ENCODE measurements around the gene KLHL42. TPM values are rescaled to one million over a fixed set of nuclear protein-coding genes. Genes with fewer than 3 reads are reported as not detected.

The KLHL42 gene
- total and polyA plus RNA-seq, 2 of the 13 experiments (the other 11 are each of a cell fraction or from before 2014, with no cell fraction given) = 13.5 to 14.0 TPM

- FAIRE-seq (no peak), ATAC-seq (peak; percentile 3; the same call in 2 of the 3 replicates), DNase-seq (ENCODE audit: low spot score) (peak; percentile 10)
- Histone ChIP-seq H3K27ac (ENCODE audit: extremely low read length, insufficient read depth, low read length) (peak overlapping the region; percentile 86), H3K4me1 (ENCODE audit: insufficient read depth, low read length) (peaks cover 34% of the 10 kb centered on the region), H3K4me2 (ENCODE audit: low read depth, low read length) (peak overlapping the region; percentile 94), H4K20me1 (ENCODE audit: insufficient read depth, low read length) (no peaks in the 10 kb centered on the region), H3K4me3 (replicated peaks in 1 of 3; ENCODE audit: insufficient read depth in 1 of 3, low read depth in 2 of 3, low read length in 3 of 3) (peak overlapping the region; percentile 86 to 91 (median 89)), H3K9ac (ENCODE audit: insufficient read depth, low read depth, low read length) (peak overlapping the region; percentile 82), H2AFZ (ENCODE audit: low read length) (peak overlapping the region; percentile 76), H3K27me3 (ENCODE audit: control insufficient read depth in 1 of 2, insufficient read depth in 2 of 2, low read length in 2 of 2) (no peaks in the 10 kb centered on the region), H3K36me3 (replicated peaks in 1 of 2; ENCODE audit: control insufficient read depth in 1 of 2, insufficient read depth in 2 of 2, low read length in 2 of 2) (no peaks in the 10 kb centered on the region), H3K9me3 (ENCODE audit: low read length) (no peaks in the 10 kb centered on the region), H3K79me2 (ENCODE audit: insufficient read depth, low read length) (peaks cover 20% of the 10 kb centered on the region)
- CTCF ChIA-PET (ENCODE audit: low intra/inter-chr PET ratio, low total read pairs) = no interaction called here
- intact Hi-C loops (cut with micrococcal nuclease; ENCODE audit: unreplicated experiment) (no loop called here), in situ Hi-C loops (cut with HindIII; ENCODE audit: extremely low pct_ligation_motif_present, low pct_unique_long_range_greater_than_20kb) (no loop called here)
- WGBS (ENCODE audit: low lambda C conversion rate) = 8% methylated on average over 21 of the region's 36 CpGs
- no TSS peak for BruUV-seq (replicated peaks)
- POLR2A ChIA-PET = interaction anchor here (0.9 to 1.6 kb wide), 8 partner anchors 9 to 184 kb away, joined by 3 to 4 read pairs (median 3); no protein-coding TSS in a partner anchor
- TF ChIP-seq IRF9 (CRISPR knock-in tag; IDR thresholded peaks at IDR 0.05; ENCODE audit: borderline replicate concordance) = 0 out of 2 replicates have a peak, but pooled peaks have one; percentile 21
- TF ChIP-seq EP300 (IDR thresholded peaks at IDR 0.05; ENCODE audit: low read depth in 2 of 2, low read length in 2 of 2) = no peak
- no peak for TF ChIP-seq EP300 (CRISPR knock-in tag; IDR thresholded peaks at IDR 0.05; ENCODE audit: borderline replicate concordance)
- no peak for TF ChIP-seq GRHL1 (CRISPR knock-in tag; conservative IDR thresholded peaks at IDR 0.05)
- 0 out of 2 replicates have a peak, but pooled peaks have one; percentile 23 for TF ChIP-seq CTCF (CRISPR knock-in tag; IDR thresholded peaks at IDR 0.05)
- peak; percentile 45; the same call in 1 of the 2 replicates for TF ChIP-seq ZNF350 (CRISPR knock-in tag; IDR thresholded peaks at IDR 0.05; ENCODE audit: borderline replicate concordance, low read depth)
- TF ChIP-seq ZNF335 (CRISPR knock-in tag; IDR thresholded peaks at IDR 0.05) = no peak
- 0 out of 2 replicates have a peak, but pooled peaks have one; percentile 40 for TF ChIP-seq ZNF205 (CRISPR knock-in tag; IDR thresholded peaks at IDR 0.05)
- no peak for TF ChIP-seq ZNF546 (CRISPR knock-in tag; conservative IDR thresholded peaks at IDR 0.05)
- no peak for TF ChIP-seq SCMH1 (CRISPR knock-in tag; IDR thresholded peaks at IDR 0.05; ENCODE audit: borderline replicate concordance)
- TF ChIP-seq ZNF839 (CRISPR knock-in tag; IDR thresholded peaks at IDR 0.05; ENCODE audit: borderline replicate concordance) = peak; percentile 63; the same call in 1 of the 2 replicates
- peak; percentile 66 for TF ChIP-seq MAX (IDR thresholded peaks at IDR 0.05)
- no peak for TF ChIP-seq ZNF121 (CRISPR knock-in tag; IDR thresholded peaks at IDR 0.05)
- no peak for TF ChIP-seq ZNF143 (CRISPR knock-in tag; IDR thresholded peaks at IDR 0.05)
- TF ChIP-seq SRSF9 (IDR thresholded peaks at IDR 0.05; ENCODE audit: borderline replicate concordance, insufficient read depth, low read depth, low read length, poor library complexity, severe bottlenecking) = no peak
- peak; percentile 25; the same call in 1 of the 2 replicates for TF ChIP-seq ZBTB14 (CRISPR knock-in tag; IDR thresholded peaks at IDR 0.05)
- 0 out of 2 replicates have a peak, but pooled peaks have one; percentile 34 for TF ChIP-seq ZNF605 (CRISPR knock-in tag; IDR thresholded peaks at IDR 0.05)
- TF ChIP-seq ONECUT2 (CRISPR knock-in tag; IDR thresholded peaks at IDR 0.05) = no peak
These were observed 565 bp upstream of the KLHL42 start for GRCh38 chr12:27779416-27779919.
